HFF-Myc (cell line): ENCODE measurements around the gene ASB18.

Experiments
- DNase-seq: peaks from one replicate; pipeline ENCODE4 v3.0.0-alpha.2; 2011; ENCODE audit warnings: low read depth; ENCODE audit errors: extremely low read depth
- H3K4me3 ChIP-seq: replicated peaks from 2 replicates; pipeline ENCODE4 v1.5.1; 2011; ENCODE audit warnings: low read depth, mild to moderate bottlenecking, control low read depth, low read length
- CTCF ChIP-seq: IDR thresholded peaks from 2 replicates; pipeline ENCODE4 v1.5.1; 2012; ENCODE audit warnings: mild to moderate bottlenecking, low read depth, low read length, control low read depth; ENCODE audit errors: missing control alignments

ASB18 gene

GRCh38 chr2:236169151-236169721 lies 95.0 kb downstream of the ASB18 start:
- no peak overlapping the region for H3K4me3 ChIP-seq
- no peak for TF ChIP-seq CTCF
- no peak for DNase-seq

- H3K4me3 ChIP-seq = no peak within 1 kb of the TSS
- DNase-seq = no peak
- no peak for TF ChIP-seq CTCF
Measured at GRCh38 chr2:236168110-236169080, 95.8 kb downstream of the ASB18 start, which contains the start of gene GBX2. TSS of gene GBX2 (minus strand) at chr2:236168386. CDS start at chr2:236167971, 415 bp downstream.

- DNase-seq = no peak
- peak; percentile 17 for TF ChIP-seq CTCF
- no peak overlapping the region for H3K4me3 ChIP-seq
Measured at GRCh38 chr2:236167297-236168109, 96.7 kb downstream of the ASB18 start.

- no peak for TF ChIP-seq CTCF
- no peak for DNase-seq
- no peak overlapping the region for H3K4me3 ChIP-seq
Measured at GRCh38 chr2:236166796-236167296, 97.4 kb downstream of the ASB18 start.

GRCh38 chr2:236165842-236166795 lies 98.1 kb downstream of the ASB18 start:
- H3K4me3 ChIP-seq = no peak overlapping the region
- DNase-seq = no peak
- TF ChIP-seq CTCF = no peak
